GM18505 (cell line): Measurements from ENCODE around the gene VWA5B1.

Experiments used
- ATAC-seq: cut with Tn5 transposase; IDR thresholded peaks from one replicate; pipeline ENCODE4 v1.9.1; 2021; ENCODE audit not compliant: unreplicated experiment
- POLR2A ChIP-seq: IDR thresholded peaks from 4 replicates; pipeline ENCODE4 v1.6.1; 2011; ENCODE audit warnings: borderline replicate concordance; ENCODE audit not compliant: insufficient read depth, insufficient read length; ENCODE audit errors: extremely low read depth

Gene VWA5B1

GRCh38 chr1:20339811-20340457, 49.3 kb downstream of the VWA5B1 start:
- ATAC-seq: no peak
- TF ChIP-seq POLR2A: no peak

GRCh38 chr1:20342294-20343148, 51.8 kb downstream of the VWA5B1 start:
- no peak for TF ChIP-seq POLR2A
- ATAC-seq: no peak

GRCh38 chr1:20343149-20343937, 52.7 kb downstream of the VWA5B1 start:
- no peak for ATAC-seq
- no peak for TF ChIP-seq POLR2A

- no peak for TF ChIP-seq POLR2A
- no peak for ATAC-seq
These were observed 53.2 kb downstream of the VWA5B1 start for GRCh38 chr1:20343938-20344302.

GRCh38 chr1:20344738-20345137, 54.1 kb downstream of the VWA5B1 start:
- no peak for ATAC-seq

GRCh38 chr1:20345419-20345818, 54.7 kb downstream of the VWA5B1 start:
- ATAC-seq: no peak
- no peak for TF ChIP-seq POLR2A

More at GRCh38 chr1:20344738-20345137, 54.1 kb downstream of the VWA5B1 start:
- TF ChIP-seq POLR2A: no peak

GRCh38 chr1:20346433-20346832, 55.8 kb downstream of the VWA5B1 start:
- ATAC-seq: no peak
- no peak for TF ChIP-seq POLR2A

GRCh38 chr1:20347699-20348098, 57.0 kb downstream of the VWA5B1 start:
- TF ChIP-seq POLR2A: no peak
- no peak for ATAC-seq

- TF ChIP-seq POLR2A: no peak
- no peak for ATAC-seq
These were observed 57.7 kb downstream of the VWA5B1 start for GRCh38 chr1:20348326-20348915.

- no peak for TF ChIP-seq POLR2A
- ATAC-seq: no peak
These were observed 58.9 kb downstream of the VWA5B1 start for GRCh38 chr1:20349561-20349960.

- TF ChIP-seq POLR2A: no peak
These were observed 59.3 kb downstream of the VWA5B1 start for GRCh38 chr1:20349971-20350370.

GRCh38 chr1:20350421-20350820, 59.7 kb downstream of the VWA5B1 start:
- no peak for ATAC-seq
- TF ChIP-seq POLR2A: no peak

More at GRCh38 chr1:20349971-20350370, 59.3 kb downstream of the VWA5B1 start:
- ATAC-seq: no peak

- no peak for TF ChIP-seq POLR2A
- ATAC-seq: no peak
These were observed 61.4 kb downstream of the VWA5B1 start for GRCh38 chr1:20351911-20352701.

GRCh38 chr1:20353836-20354235, 63.2 kb downstream of the VWA5B1 start:
- no peak for ATAC-seq
- TF ChIP-seq POLR2A: no peak
